Islet of Langerhans (tissue), 1 donor: ENCODE results near the gene FBXL13.
"Not testable (repeated sequence)": the region's sequence is repeated elsewhere in the genome, so short reads cannot be mapped to it uniquely, and the experiment has no call there.

ENCODE experiments used
- FAIRE-seq: peaks from one replicate; lab custom pipeline; 2011; peaks lifted over from hg19 to GRCh38; lab: Jason Lieb, UNC

FBXL13 gene

GRCh38 chr7:103074519-103075336, at the start of gene FBXL13, which contains the start of gene ARMC10:
Gene FBXL13 (minus strand): TSS chr7:103074796.
Gene ARMC10 (plus strand): TSS chr7:103075140. CDS start chr7:103075273, 133 bp downstream.
- no peak for FAIRE-seq

- FAIRE-seq, result no peak
These were observed 48.9 kb upstream of the FBXL13 start for GRCh38 chr7:103123529-103123928.

GRCh38 chr7:103121641-103122040, 47.0 kb upstream of the FBXL13 start:
- FAIRE-seq, result no peak

GRCh38 chr7:103120362-103120761, 45.8 kb upstream of the FBXL13 start:
- FAIRE-seq, result no peak

GRCh38 chr7:103119791-103120291, 45.2 kb upstream of the FBXL13 start:
- FAIRE-seq, result no peak

- no peak for FAIRE-seq
These were observed 42.9 kb upstream of the FBXL13 start for GRCh38 chr7:103117465-103117864.

GRCh38 chr7:103116991-103117390, 42.4 kb upstream of the FBXL13 start:
- FAIRE-seq, result no peak

- FAIRE-seq, result no peak
These were observed 41.9 kb upstream of the FBXL13 start for GRCh38 chr7:103116511-103116910.

- FAIRE-seq, result no peak
These were observed 41.2 kb upstream of the FBXL13 start for GRCh38 chr7:103115771-103116170.

- no peak for FAIRE-seq
These were observed 40.0 kb upstream of the FBXL13 start for GRCh38 chr7:103114576-103115008.

- no peak for FAIRE-seq
These were observed 38.6 kb upstream of the FBXL13 start for GRCh38 chr7:103113164-103113563.

- not testable (repeated sequence) for FAIRE-seq
These were observed 32.1 kb upstream of the FBXL13 start for GRCh38 chr7:103106703-103107070.

GRCh38 chr7:103106005-103106702, 31.6 kb upstream of the FBXL13 start:
- no peak for FAIRE-seq

- no peak for FAIRE-seq
These were observed 26.9 kb upstream of the FBXL13 start for GRCh38 chr7:103101543-103101942.

- no peak for FAIRE-seq
These were observed 25.8 kb upstream of the FBXL13 start for GRCh38 chr7:103100348-103100747.

GRCh38 chr7:103097041-103097440, 22.4 kb upstream of the FBXL13 start:
- FAIRE-seq, result no peak

GRCh38 chr7:103095558-103095957, 21.0 kb upstream of the FBXL13 start:
- not testable (repeated sequence) for FAIRE-seq

- peak; percentile 76 for FAIRE-seq
These were observed 19.5 kb upstream of the FBXL13 start for GRCh38 chr7:103094102-103094501.

- FAIRE-seq, result no peak
These were observed 18.8 kb upstream of the FBXL13 start for GRCh38 chr7:103093429-103093828.

GRCh38 chr7:103092321-103092720, 17.7 kb upstream of the FBXL13 start:
- FAIRE-seq, result not testable (repeated sequence)

GRCh38 chr7:103083210-103083609, 8.6 kb upstream of the FBXL13 start:
- no peak for FAIRE-seq

- no peak for FAIRE-seq
These were observed 7.9 kb upstream of the FBXL13 start for GRCh38 chr7:103082497-103082896.

- FAIRE-seq, result no peak
These were observed 6.3 kb upstream of the FBXL13 start for GRCh38 chr7:103080923-103081322.
